SK-N-SH treated with all-trans-retinoic acid at 6 μM for 48 hours (cell line): ENCODE results near the gene FERD3L.

Source experiments
- BACH2 ChIP-seq: fragments of 250-450 bp; sonication (Bioruptor Pico); IDR thresholded peaks from 2 replicates; pipeline ENCODE4 v1.9.0; 2021; ENCODE audit warnings: mild to moderate bottlenecking, borderline replicate concordance
- ESRRG ChIP-seq: fragments of 250-450 bp; sonication (Bioruptor Pico); IDR thresholded peaks from 2 replicates; pipeline ENCODE4 v1.6.1; 2021; ENCODE audit warnings: mild to moderate bottlenecking
- OSR1 ChIP-seq: fragments of 250-450 bp; sonication (Bioruptor Pico); IDR thresholded peaks from 2 replicates; pipeline ENCODE4 v1.8.0; 2022; ENCODE audit warnings: moderate library complexity, mild to moderate bottlenecking, inconsistent platforms
- PATZ1 ChIP-seq: fragments of 250-450 bp; sonication (Bioruptor Pico); IDR thresholded peaks from 2 replicates; pipeline ENCODE4 v1.8.0; 2020; ENCODE audit warnings: mild to moderate bottlenecking, moderate library complexity, borderline replicate concordance
- PPARA ChIP-seq: fragments of 250-450 bp; sonication (Bioruptor Pico); IDR thresholded peaks from 2 replicates; pipeline ENCODE4 v1.5.0; 2020; ENCODE audit warnings: mild to moderate bottlenecking, borderline replicate concordance
- TOX ChIP-seq: fragments of 250-450 bp; sonication (Bioruptor Pico); IDR thresholded peaks from 2 replicates; pipeline ENCODE4 v1.8.0; 2021; ENCODE audit warnings: mild to moderate bottlenecking, moderate library complexity, borderline replicate concordance
- TSHZ2 ChIP-seq: fragments of 250-450 bp; sonication (Bioruptor Pico); IDR thresholded peaks from 2 replicates; pipeline ENCODE4 v1.5.0; 2020; ENCODE audit warnings: mild to moderate bottlenecking, moderate library complexity
- ZC3H10 ChIP-seq: fragments of 250-450 bp; sonication (Bioruptor Pico); IDR thresholded peaks from 2 replicates; pipeline ENCODE4 v1.5.1; 2021; ENCODE audit warnings: mild to moderate bottlenecking, moderate library complexity
- ZFP3 ChIP-seq: fragments of 250-450 bp; sonication (Bioruptor Pico); IDR thresholded peaks from 2 replicates; pipeline ENCODE4 v1.5.0; 2020; ENCODE audit warnings: mild to moderate bottlenecking, moderate library complexity
- ZNF565 ChIP-seq: fragments of 450-650 bp; formaldehyde crosslinking; conservative IDR thresholded peaks from 2 replicates; pipeline ENCODE4 v1.5.0; 2020; ENCODE audit warnings: low read depth, mild to moderate bottlenecking, moderate library complexity

- TF ChIP-seq PATZ1 (CRISPR knock-in tag) (no peak), BACH2 (CRISPR knock-in tag) (no peak), ZNF565 (CRISPR knock-in tag) (no peak), PPARA (no peak), TSHZ2 (CRISPR knock-in tag) (no peak), OSR1 (CRISPR knock-in tag) (no peak), ZC3H10 (CRISPR knock-in tag) (no peak), TOX (CRISPR knock-in tag) (no peak), ZFP3 (no peak), ESRRG (CRISPR knock-in tag) (no peak)
Measured at GRCh38 chr7:19145434-19146115, 354 bp upstream of the FERD3L start.
